ENCODE data around the gene ELMO1.

The ELMO1 gene

DNA sequence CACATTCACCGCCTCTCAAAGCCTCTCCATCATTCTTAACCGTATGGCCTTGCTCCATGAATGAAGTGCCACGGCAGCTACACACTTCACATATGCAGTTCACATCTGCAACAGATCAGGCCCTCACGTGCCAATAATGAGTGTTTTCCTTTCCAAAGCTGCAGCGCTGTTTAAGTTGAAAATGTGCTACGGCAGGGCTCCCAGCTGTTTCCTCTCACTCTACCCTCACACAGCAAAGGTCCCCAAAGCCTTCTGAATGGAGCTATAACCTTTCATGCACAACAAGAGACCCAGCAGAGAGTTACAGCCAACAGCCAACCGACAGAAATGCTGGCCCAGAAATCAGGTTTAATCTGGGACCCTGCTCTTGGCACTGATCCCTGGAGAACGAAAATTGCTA lies 236.1 kb downstream of the ELMO1 start:
- POLR2A ChIA-PET (ENCODE audit: low non-redundant PET): no interaction called here
- DNase-seq (ENCODE audit: low spot score): no peak
- CTCF ChIA-PET: interaction anchor here (0.6 kb wide), 1 partner anchor 266 kb away, joined by 5 read pairs; no protein-coding TSS in a partner anchor
- H3K27ac ChIP-seq: no peak overlapping the region
- TF ChIP-seq, protein P1, sequence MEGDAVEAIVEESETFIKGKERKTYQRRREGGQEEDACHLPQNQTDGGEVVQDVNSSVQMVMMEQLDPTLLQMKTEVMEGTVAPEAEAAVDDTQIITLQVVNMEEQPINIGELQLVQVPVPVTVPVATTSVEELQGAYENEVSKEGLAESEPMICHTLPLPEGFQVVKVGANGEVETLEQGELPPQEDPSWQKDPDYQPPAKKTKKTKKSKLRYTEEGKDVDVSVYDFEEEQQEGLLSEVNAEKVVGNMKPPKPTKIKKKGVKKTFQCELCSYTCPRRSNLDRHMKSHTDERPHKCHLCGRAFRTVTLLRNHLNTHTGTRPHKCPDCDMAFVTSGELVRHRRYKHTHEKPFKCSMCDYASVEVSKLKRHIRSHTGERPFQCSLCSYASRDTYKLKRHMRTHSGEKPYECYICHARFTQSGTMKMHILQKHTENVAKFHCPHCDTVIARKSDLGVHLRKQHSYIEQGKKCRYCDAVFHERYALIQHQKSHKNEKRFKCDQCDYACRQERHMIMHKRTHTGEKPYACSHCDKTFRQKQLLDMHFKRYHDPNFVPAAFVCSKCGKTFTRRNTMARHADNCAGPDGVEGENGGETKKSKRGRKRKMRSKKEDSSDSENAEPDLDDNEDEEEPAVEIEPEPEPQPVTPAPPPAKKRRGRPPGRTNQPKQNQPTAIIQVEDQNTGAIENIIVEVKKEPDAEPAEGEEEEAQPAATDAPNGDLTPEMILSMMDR (conservative IDR thresholded peaks at IDR 0.05; ENCODE audit: low read depth): no peak

DNA sequence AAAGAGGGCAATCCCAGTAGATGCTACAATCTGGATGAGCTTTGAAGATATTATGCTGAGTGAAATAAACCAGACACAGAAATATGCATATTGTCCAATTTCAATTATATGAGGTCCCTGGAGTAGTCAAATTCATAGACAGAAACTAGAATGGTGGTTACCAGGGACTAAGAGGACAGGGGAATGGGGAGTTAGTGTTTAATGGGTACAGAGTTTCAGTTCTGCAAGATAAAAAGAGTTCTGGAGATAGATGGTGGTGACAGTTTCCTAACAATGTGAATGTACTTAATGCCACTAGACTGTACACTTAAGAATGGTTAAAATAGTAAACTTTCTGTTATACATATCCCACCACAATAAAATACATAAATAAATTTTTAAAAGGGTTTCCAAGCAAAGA lies 236.6 kb downstream of the ELMO1 start:
- POLR2A ChIA-PET (ENCODE audit: low non-redundant PET): no interaction called here
- H3K27ac ChIP-seq: no peak overlapping the region
- TF ChIP-seq, protein P1 (conservative IDR thresholded peaks at IDR 0.05; ENCODE audit: low read depth): no peak
- no peak for DNase-seq (ENCODE audit: low spot score)
- CTCF ChIA-PET: interaction anchor here (0.6 kb wide), 1 partner anchor 266 kb away, joined by 5 read pairs; no protein-coding TSS in a partner anchor

DNA sequence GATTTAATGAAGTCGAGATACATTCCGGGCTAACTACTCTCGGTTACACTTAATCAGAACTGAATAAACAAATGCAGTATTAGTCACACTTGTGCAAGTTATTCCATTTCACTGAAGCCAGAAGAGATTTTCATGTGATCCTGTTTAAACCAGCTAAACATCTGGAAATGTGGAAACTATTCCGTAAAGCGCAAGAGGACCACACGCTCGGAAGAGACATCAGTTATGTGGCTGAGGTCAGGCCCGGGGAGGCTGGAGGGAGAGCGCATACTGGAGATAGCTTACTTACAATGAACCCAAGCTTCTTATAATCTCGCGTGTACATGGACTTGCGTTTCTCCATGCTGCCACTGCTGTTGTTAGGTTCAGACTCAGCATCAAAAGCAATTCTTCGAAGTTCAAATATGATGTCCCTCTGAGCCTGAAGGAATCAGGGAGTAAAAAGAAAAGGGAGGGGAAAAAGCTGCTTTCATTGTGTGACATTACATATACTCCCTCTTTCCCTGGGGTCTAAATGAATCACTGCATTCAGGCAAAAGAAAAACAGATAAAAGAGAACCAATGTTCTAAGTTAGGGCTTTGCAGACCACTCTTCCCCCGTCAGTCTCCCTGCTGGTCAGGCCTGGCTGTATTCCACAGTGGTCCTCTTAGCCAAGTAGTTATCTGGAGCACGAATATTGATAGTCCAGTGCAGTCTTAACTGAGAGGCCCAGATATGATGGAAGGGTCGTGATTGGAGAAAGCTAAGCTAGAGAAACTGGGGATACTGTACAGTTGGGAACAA lies 237.4 kb downstream of the ELMO1 start:
- TF ChIP-seq, protein P1 (conservative IDR thresholded peaks at IDR 0.05; ENCODE audit: low read depth): no peak
- no peak for DNase-seq (ENCODE audit: low spot score)
- ChIA-PET CTCF (no interaction called here), POLR2A (ENCODE audit: low non-redundant PET) (no interaction called here)
- no peak overlapping the region for H3K27ac ChIP-seq

DNA sequence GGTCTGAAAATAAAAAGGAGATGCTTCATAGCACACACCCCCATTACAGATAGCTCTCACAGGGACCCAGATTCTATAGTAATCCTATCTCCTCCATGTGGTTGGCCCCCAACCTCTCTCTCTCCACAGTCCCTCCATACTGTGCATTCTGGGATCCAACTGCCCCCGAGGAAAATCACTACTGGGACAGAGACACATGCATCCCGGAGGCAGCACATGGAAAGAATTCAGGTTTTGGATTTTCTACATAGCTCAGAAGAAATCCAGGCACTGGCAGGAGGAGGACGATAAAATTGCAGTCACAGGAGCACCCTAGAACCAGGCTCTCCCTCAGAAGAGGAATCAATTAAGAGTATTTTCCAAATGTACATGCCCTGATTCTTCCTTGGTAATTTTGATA lies 239.5 kb downstream of the ELMO1 start:
- CTCF ChIA-PET: interaction anchor here (0.6 to 1.6 kb wide), 3 partner anchors 287 to 1161 kb away, joined by 4 to 12 read pairs (median 4); no protein-coding TSS in a partner anchor

DNA sequence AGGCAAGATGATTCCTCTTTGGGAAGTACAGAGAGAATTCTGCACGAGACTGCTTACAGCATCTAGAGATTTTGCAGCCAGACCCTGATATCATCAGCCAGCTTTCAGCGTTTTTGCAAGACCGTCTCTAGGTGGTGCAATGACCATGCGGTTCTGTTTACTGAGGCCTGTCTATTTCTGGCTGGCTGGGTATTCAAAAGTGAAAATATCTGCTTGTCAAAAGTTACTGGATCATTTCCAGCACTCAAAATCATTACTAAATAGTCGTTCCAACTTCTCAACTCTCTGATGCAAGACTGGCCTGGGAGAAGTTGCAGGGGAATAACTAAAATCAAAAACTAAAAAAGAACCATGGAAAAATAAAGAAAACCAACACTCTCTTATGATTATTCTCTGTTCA lies 240.1 kb downstream of the ELMO1 start:
- TF ChIP-seq, protein P1 (conservative IDR thresholded peaks at IDR 0.05; ENCODE audit: low read depth): peak; percentile 68
- ChIA-PET POLR2A (ENCODE audit: low non-redundant PET) (no interaction called here), CTCF (interaction anchor here (0.5 to 1.6 kb wide), 6 partner anchors 10 to 942 kb away, joined by 3 to 8 read pairs (median 4); no protein-coding TSS in a partner anchor)
- peak; percentile 41 for DNase-seq (ENCODE audit: low spot score)
- H3K27ac ChIP-seq: no peak overlapping the region

More for the DNA sequence above, 239.5 kb downstream of the ELMO1 start:
- TF ChIP-seq, protein P1 (conservative IDR thresholded peaks at IDR 0.05; ENCODE audit: low read depth): no peak
- H3K27ac ChIP-seq: no peak overlapping the region
- POLR2A ChIA-PET (ENCODE audit: low non-redundant PET): no interaction called here
- no peak for DNase-seq (ENCODE audit: low spot score)

DNA sequence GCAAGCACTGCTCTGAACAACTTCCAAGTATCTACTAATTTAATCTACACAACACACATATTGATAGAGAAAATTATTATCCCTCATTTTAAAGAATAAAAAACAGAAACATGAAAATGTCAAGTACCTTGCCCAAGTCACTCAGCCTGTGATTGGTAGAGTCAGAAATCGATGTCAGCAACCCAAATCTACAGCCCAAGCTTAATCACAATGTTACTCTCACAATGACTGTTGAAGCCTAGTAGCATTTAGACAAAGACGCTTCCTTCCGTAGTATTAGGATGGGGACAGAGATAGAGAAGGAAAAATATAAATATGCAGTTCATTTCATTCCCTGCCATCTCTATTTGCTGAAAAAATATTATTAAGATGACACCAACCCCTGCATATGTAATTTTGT lies 242.5 kb downstream of the ELMO1 start:
- TF ChIP-seq, protein P1 (conservative IDR thresholded peaks at IDR 0.05; ENCODE audit: low read depth): no peak
- POLR2A ChIA-PET (ENCODE audit: low non-redundant PET): no interaction called here
- CTCF ChIA-PET: no interaction called here
- no peak overlapping the region for H3K27ac ChIP-seq
- no peak for DNase-seq (ENCODE audit: low spot score)
